Peyer's patch (tissue), 4 donors: ENCODE results near the gene EHD4.

ENCODE experiments used
- POLR2A ChIP-seq, 2 donors: fragments of 450-650 bp; IDR thresholded peaks; one replicate each; pipeline ENCODE4 v1.5.1; 2017; ENCODE audit warnings: antibody characterized with exemption in 2 of 2, mild to moderate bottlenecking in 2 of 2, moderate library complexity in 2 of 2
- TF ChIP-seq, protein P1 (sequence below), 6 experiments: fragments of 450-650 bp in 4 of 6; fragments of 200-600 bp in 2 of 6; sonication (generic) in 1 of 6; IDR thresholded peaks; one replicate each; pipeline ENCODE4 v1.5.1; 2017 to 2019; ENCODE audit warnings: antibody characterized with exemption in 6 of 6, mild to moderate bottlenecking in 3 of 6, moderate library complexity in 1 of 6

DNA sequence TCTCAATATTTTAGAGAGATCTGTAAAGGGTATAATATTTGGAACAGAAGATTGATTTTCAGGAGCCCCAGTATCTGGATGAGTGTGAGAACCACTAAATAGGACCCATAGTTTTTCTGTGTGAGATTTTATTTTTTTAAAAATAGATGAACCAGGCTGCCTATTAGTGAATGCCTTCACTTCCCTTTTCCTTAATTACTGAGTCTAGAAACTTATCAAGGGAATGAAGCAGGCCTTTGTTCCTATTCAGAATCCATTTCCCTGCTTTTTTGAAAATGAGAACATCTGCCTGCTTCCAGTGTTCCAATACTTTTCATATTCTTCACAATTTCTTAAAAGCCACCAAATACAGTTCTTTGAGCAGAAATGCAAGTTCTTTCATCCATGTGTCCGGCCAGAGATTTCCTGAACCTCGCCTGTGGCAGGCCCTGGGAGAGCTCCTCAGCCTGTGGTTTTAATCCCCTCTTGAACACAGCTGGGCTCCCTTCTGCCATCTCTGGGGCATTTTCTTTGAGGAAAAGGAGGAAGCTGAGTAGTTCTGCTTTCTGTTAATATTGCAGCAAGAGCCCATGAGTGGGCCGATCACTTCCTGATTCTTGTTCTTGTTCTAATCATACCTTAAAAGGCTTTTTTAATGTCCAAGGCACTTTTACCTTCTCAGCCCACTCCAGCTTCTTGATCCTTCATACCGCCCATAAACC, 4.7 kb downstream of the EHD4 start:
- TF ChIP-seq, protein P1, sequence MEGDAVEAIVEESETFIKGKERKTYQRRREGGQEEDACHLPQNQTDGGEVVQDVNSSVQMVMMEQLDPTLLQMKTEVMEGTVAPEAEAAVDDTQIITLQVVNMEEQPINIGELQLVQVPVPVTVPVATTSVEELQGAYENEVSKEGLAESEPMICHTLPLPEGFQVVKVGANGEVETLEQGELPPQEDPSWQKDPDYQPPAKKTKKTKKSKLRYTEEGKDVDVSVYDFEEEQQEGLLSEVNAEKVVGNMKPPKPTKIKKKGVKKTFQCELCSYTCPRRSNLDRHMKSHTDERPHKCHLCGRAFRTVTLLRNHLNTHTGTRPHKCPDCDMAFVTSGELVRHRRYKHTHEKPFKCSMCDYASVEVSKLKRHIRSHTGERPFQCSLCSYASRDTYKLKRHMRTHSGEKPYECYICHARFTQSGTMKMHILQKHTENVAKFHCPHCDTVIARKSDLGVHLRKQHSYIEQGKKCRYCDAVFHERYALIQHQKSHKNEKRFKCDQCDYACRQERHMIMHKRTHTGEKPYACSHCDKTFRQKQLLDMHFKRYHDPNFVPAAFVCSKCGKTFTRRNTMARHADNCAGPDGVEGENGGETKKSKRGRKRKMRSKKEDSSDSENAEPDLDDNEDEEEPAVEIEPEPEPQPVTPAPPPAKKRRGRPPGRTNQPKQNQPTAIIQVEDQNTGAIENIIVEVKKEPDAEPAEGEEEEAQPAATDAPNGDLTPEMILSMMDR (IDR thresholded peaks at IDR 0.05): no peak
- TF ChIP-seq POLR2A (IDR thresholded peaks at IDR 0.05): no peak
